GM19372 (cell line): ENCODE data around the gene PARVB.

ENCODE experiments used
- ATAC-seq: cut with Tn5 transposase; IDR thresholded peaks from one replicate; pipeline ENCODE4 v1.9.1; 2021; ENCODE audit warnings: mild to moderate bottlenecking, low read depth, moderate library complexity; ENCODE audit not compliant: unreplicated experiment

Gene PARVB

GRCh38 chr22:44126807-44127206 is 102.7 kb downstream of the PARVB start:
- ATAC-seq, result no peak

- ATAC-seq, result no peak
Measured at GRCh38 chr22:44127356-44127755, 103.3 kb downstream of the PARVB start.

- no peak for ATAC-seq
Measured at GRCh38 chr22:44128958-44129618, 105.0 kb downstream of the PARVB start.

GRCh38 chr22:44129619-44129976 is 105.5 kb downstream of the PARVB start:
- ATAC-seq, result no peak

- ATAC-seq, result no peak
Measured at GRCh38 chr22:44130076-44130711, 106.1 kb downstream of the PARVB start.

- ATAC-seq, result no peak
Measured at GRCh38 chr22:44131412-44131811, 107.3 kb downstream of the PARVB start.

GRCh38 chr22:44131989-44132685 is 108.0 kb downstream of the PARVB start:
- no peak for ATAC-seq

- no peak for ATAC-seq
Measured at GRCh38 chr22:44132724-44133123, 108.6 kb downstream of the PARVB start.

GRCh38 chr22:44133161-44133560 is 109.1 kb downstream of the PARVB start:
- no peak for ATAC-seq

- ATAC-seq, result no peak
Measured at GRCh38 chr22:44133901-44134571, 109.9 kb downstream of the PARVB start.

- ATAC-seq, result no peak
Measured at GRCh38 chr22:44136112-44136511, 112.0 kb downstream of the PARVB start.

GRCh38 chr22:44136786-44137185 is 112.7 kb downstream of the PARVB start:
- no peak for ATAC-seq

GRCh38 chr22:44137415-44137814 is 113.3 kb downstream of the PARVB start:
- ATAC-seq, result no peak

GRCh38 chr22:44139773-44140172 is 115.7 kb downstream of the PARVB start:
- ATAC-seq, result no peak

GRCh38 chr22:44142421-44143104 is 118.5 kb downstream of the PARVB start:
- ATAC-seq, result no peak

- no peak for ATAC-seq
Measured at GRCh38 chr22:44143105-44143474, 119.0 kb downstream of the PARVB start.

- ATAC-seq, result no peak
Measured at GRCh38 chr22:44143579-44143978, 119.5 kb downstream of the PARVB start.

GRCh38 chr22:44144046-44144569 is 120.0 kb downstream of the PARVB start:
- no peak for ATAC-seq

- no peak for ATAC-seq
Measured at GRCh38 chr22:44145544-44145943, 121.4 kb downstream of the PARVB start.

GRCh38 chr22:44146088-44146861 is 122.2 kb downstream of the PARVB start:
- ATAC-seq, result no peak
